NCI-H2107 treated with DMSO at 0.1 percent for 48 hours (cell line): Measurements from ENCODE around the gene PSMD6.

Experiments
- DNase-seq: peaks from one replicate; lab custom pipeline; 2025; ENCODE audit not compliant: unreplicated experiment; lab: John Stamatoyannopoulos, UW

Gene PSMD6

GRCh38 chr3:64023187-64023860 is at the start of gene PSMD6:
Gene PSMD6 (minus strand): TSS chr3:64023494. CDS start chr3:64023419, 75 bp downstream.
- DNase-seq = peak; percentile 15

- no peak for DNase-seq
These were observed 48.8 kb upstream of the PSMD6 start for GRCh38 chr3:64072126-64072525.

- DNase-seq = no peak
These were observed 47.4 kb upstream of the PSMD6 start for GRCh38 chr3:64070704-64071103.

- DNase-seq = no peak
These were observed 44.4 kb upstream of the PSMD6 start for GRCh38 chr3:64067506-64068346.

- no peak for DNase-seq
These were observed 41.5 kb upstream of the PSMD6 start for GRCh38 chr3:64064804-64065203.

- DNase-seq = no peak
These were observed 40.7 kb upstream of the PSMD6 start for GRCh38 chr3:64063983-64064438.

GRCh38 chr3:64063207-64063982 is 40.1 kb upstream of the PSMD6 start:
- DNase-seq = no peak

GRCh38 chr3:64061628-64062027 is 38.3 kb upstream of the PSMD6 start:
- no peak for DNase-seq

GRCh38 chr3:64059484-64060175 is 36.3 kb upstream of the PSMD6 start:
- no peak for DNase-seq

- DNase-seq = no peak
These were observed 35.3 kb upstream of the PSMD6 start for GRCh38 chr3:64058566-64058965.

GRCh38 chr3:64057231-64057630 is 33.9 kb upstream of the PSMD6 start:
- no peak for DNase-seq

GRCh38 chr3:64056606-64057180 is 33.4 kb upstream of the PSMD6 start:
- no peak for DNase-seq

- DNase-seq = no peak
These were observed 31.8 kb upstream of the PSMD6 start for GRCh38 chr3:64055076-64055475.

GRCh38 chr3:64054488-64054887 is 31.2 kb upstream of the PSMD6 start:
- no peak for DNase-seq

- no peak for DNase-seq
These were observed 30.3 kb upstream of the PSMD6 start for GRCh38 chr3:64053581-64053980.

- DNase-seq = no peak
These were observed 29.8 kb upstream of the PSMD6 start for GRCh38 chr3:64053117-64053516.

GRCh38 chr3:64049832-64050231 is 26.5 kb upstream of the PSMD6 start:
- no peak for DNase-seq

- DNase-seq = no peak
These were observed 25.8 kb upstream of the PSMD6 start for GRCh38 chr3:64049136-64049535.

GRCh38 chr3:64048631-64049061 is 25.4 kb upstream of the PSMD6 start:
- no peak for DNase-seq

GRCh38 chr3:64047787-64048186 is 24.5 kb upstream of the PSMD6 start:
- DNase-seq = no peak
